GM23338 (cell line): ENCODE data around the gene HOXD9. TPM values are rescaled to one million over a fixed set of nuclear protein-coding genes. Genes with fewer than 3 reads are reported as not detected.
A peak's percentile ranks its signal among the peaks of the same experiment; 100 is the strongest.

Experiments used
- ATAC-seq: fragments of 200-7000 bp; cut with Tn5 transposase; 3 replicates; pipeline ENCODE4 v1.9.1; 2020
- DNase-seq: peaks from one replicate; pipeline ENCODE4 v3.0.0-alpha.2; 2015; ENCODE audit warnings: low spot score
- H2AFZ ChIP-seq: fragments of 200-600 bp; sonication (generic); 2 replicates; pipeline ENCODE4 v1.8.0; 2016; ENCODE audit warnings: antibody characterized with exemption, mild to moderate bottlenecking, moderate library complexity
- H3F3A ChIP-seq: fragments of 200-600 bp; sonication (generic); replicated peaks from 2 replicates; pipeline ENCODE4 v1.8.0; 2017; ENCODE audit warnings: antibody characterized with exemption, mixed run types, low read depth
- H3K27ac ChIP-seq: fragments of 200-600 bp; sonication (generic); 2 replicates; pipeline ENCODE4 v1.6.1; 2016; ENCODE audit warnings: low read depth
- H3K27me3 ChIP-seq: fragments of 200-600 bp; sonication (generic); 2 replicates; pipeline ENCODE4 v1.8.0; 2016; ENCODE audit warnings: mild to moderate bottlenecking, mixed run types, moderate library complexity; ENCODE audit not compliant: insufficient read depth
- H3K36me3 ChIP-seq: fragments of 200-600 bp; sonication (generic); 2 replicates; pipeline ENCODE4 v1.8.0; 2016; ENCODE audit warnings: mild to moderate bottlenecking; ENCODE audit not compliant: insufficient read depth
- H3K4me1 ChIP-seq: fragments of 200-600 bp; sonication (generic); 2 replicates; pipeline ENCODE4 v1.8.0; 2016; ENCODE audit warnings: mild to moderate bottlenecking, moderate library complexity; ENCODE audit not compliant: insufficient read depth
- H3K4me2 ChIP-seq: fragments of 200-600 bp; sonication (generic); 2 replicates; pipeline ENCODE4 v1.7.1; 2017; ENCODE audit warnings: mixed run types
- H3K4me3 ChIP-seq: fragments of 200-600 bp; sonication (generic); 2 replicates; pipeline ENCODE4 v1.6.1; 2016; ENCODE audit warnings: mixed run types
- H3K79me2 ChIP-seq: fragments of 200-600 bp; sonication (generic); replicated peaks from 2 replicates; pipeline ENCODE4 v1.8.0; 2017; ENCODE audit warnings: mild to moderate bottlenecking; ENCODE audit not compliant: insufficient read depth
- H3K9me2 ChIP-seq: fragments of 200-600 bp; sonication (generic); 2 replicates; pipeline ENCODE4 v1.8.0; 2017; ENCODE audit not compliant: insufficient read depth
- H4K20me1 ChIP-seq: fragments of 200-600 bp; sonication (generic); replicated peaks from 2 replicates; pipeline ENCODE4 v1.8.0; 2017; ENCODE audit warnings: mild to moderate bottlenecking; ENCODE audit not compliant: insufficient read depth
- H3K27ac Mint-ChIP-seq: 2 replicates; pipeline ENCODE4 v1.8.0; 2020; ENCODE audit warnings: inconsistent platforms, mild to moderate bottlenecking, moderate library complexity, mixed read lengths
- H3K27me3 Mint-ChIP-seq: 3 replicates; pipeline ENCODE4 v1.8.0; 2022; ENCODE audit warnings: low read depth, mild to moderate bottlenecking, moderate library complexity, mixed read lengths, inconsistent platforms; ENCODE audit not compliant: insufficient read depth, poor library complexity
- H3K36me3 Mint-ChIP-seq: 3 replicates; pipeline ENCODE4 v1.8.0; 2021; ENCODE audit warnings: low read depth, mild to moderate bottlenecking, inconsistent platforms, moderate library complexity, mixed read lengths
- H3K4me1 Mint-ChIP-seq: 3 replicates; pipeline ENCODE4 v1.8.0; 2020; ENCODE audit warnings: mild to moderate bottlenecking, inconsistent platforms, mixed read lengths
- H3K4me3 Mint-ChIP-seq: 3 replicates; pipeline ENCODE4 v1.8.0; 2021; ENCODE audit warnings: moderate library complexity, mild to moderate bottlenecking, inconsistent platforms, mixed read lengths
- H3K9me3 Mint-ChIP-seq: 3 replicates; pipeline ENCODE4 v1.8.0; 2020; ENCODE audit warnings: moderate library complexity, mild to moderate bottlenecking, inconsistent platforms, mixed read lengths
- CREB1 ChIP-seq: fragments of 250-450 bp; sonication (Bioruptor Pico); IDR thresholded peaks from 2 replicates; pipeline ENCODE4 v1.5.0; 2020; ENCODE audit warnings: low read depth, mild to moderate bottlenecking, moderate library complexity
- EZH2 ChIP-seq: fragments of 200-600 bp; sonication (generic); IDR thresholded peaks from one replicate; pipeline ENCODE4 v1.8.0; 2017; ENCODE audit warnings: antibody characterized with exemption, mild to moderate bottlenecking, low read depth; ENCODE audit not compliant: unreplicated experiment
- EZH2phosphoT487 ChIP-seq: fragments of 200-600 bp; sonication (generic); IDR thresholded peaks from one replicate; pipeline ENCODE4 v1.8.1; 2018; ENCODE audit warnings: antibody characterized with exemption; ENCODE audit not compliant: unreplicated experiment
- NANOG ChIP-seq: IDR thresholded peaks from 2 replicates; pipeline ENCODE4 v1.6.1; 2016; ENCODE audit warnings: antibody characterized with exemption, borderline replicate concordance
- POLR2AphosphoS5 ChIP-seq: IDR thresholded peaks from 2 replicates; pipeline ENCODE4 v1.6.1; 2016; ENCODE audit warnings: antibody characterized with exemption, low read depth
- REST ChIP-seq: IDR thresholded peaks from one replicate; pipeline ENCODE4 v1.6.1; 2018; ENCODE audit warnings: antibody characterized with exemption; ENCODE audit not compliant: unreplicated experiment
- ZNF114 ChIP-seq: fragments of 250-450 bp; sonication (Bioruptor Pico); IDR thresholded peaks from 2 replicates; pipeline ENCODE4 v1.5.0; 2020; ENCODE audit warnings: mild to moderate bottlenecking, moderate library complexity
- ZNF331 ChIP-seq: fragments of 250-450 bp; sonication (Bioruptor Pico); IDR thresholded peaks from 2 replicates; pipeline ENCODE4 v1.5.0; 2020; ENCODE audit warnings: low read depth, mild to moderate bottlenecking, moderate library complexity
- polyA plus RNA-seq: library from polyadenylated mRNA; unstranded; fragments of >200 nt; fragmentation: Nextera tagmentation; extraction: Ambion mirVana; gene quantifications from 2 replicates; pipeline ENCODE4 v1.2.1, GENCODE V29; 2016
- total RNA-seq: library from RNA; depleted of rRNA; stranded (reverse); fragments of >200 nt; shearing (Covaris generic); gene quantifications from 2 replicates; pipeline ENCODE4 v1.2.3, GENCODE V29; 2014

The HOXD9 gene
- total and polyA plus RNA-seq, 2 experiments from 2014 or later, result not detected

- no peak for ATAC-seq
- no peaks in the 10 kb centered on the region for H3K36me3 Mint-ChIP-seq
- H3K27ac Mint-ChIP-seq, result no peak overlapping the region
- peaks cover 50% of the 10 kb centered on the region for H4K20me1 ChIP-seq
- H3K4me3 Mint-ChIP-seq, result no peak overlapping the region
- peaks cover 24% of the 10 kb centered on the region for H3F3A ChIP-seq
- peaks cover 100% of the 10 kb centered on the region for H3K27me3 Mint-ChIP-seq
- no peak overlapping the region for H2AFZ ChIP-seq
- DNase-seq, result peak; percentile 13
- no peak overlapping the region for H3K27ac ChIP-seq
- H3K79me2 ChIP-seq, result no peaks in the 10 kb centered on the region
- no peaks in the 10 kb centered on the region for H3K36me3 ChIP-seq
- peaks cover 55% of the 10 kb centered on the region for H3K4me1 ChIP-seq
- TF ChIP-seq EZH2 (peak; percentile 89), EZH2phosphoT487 (peak; percentile 83), NANOG (no peak), REST (no peak), CREB1 (CRISPR knock-in tag) (no peak), ZNF331 (CRISPR knock-in tag) (no peak), ZNF114 (CRISPR knock-in tag) (no peak), POLR2AphosphoS5 (no peak)
- peaks cover 100% of the 10 kb centered on the region for H3K27me3 ChIP-seq
- no peak overlapping the region for H3K4me2 ChIP-seq
- no peak overlapping the region for H3K4me3 ChIP-seq
- peaks cover 7% of the 10 kb centered on the region; the same call in 1 of the 3 replicates for H3K9me3 Mint-ChIP-seq
- H3K4me1 Mint-ChIP-seq, result peaks cover 47% of the 10 kb centered on the region
- H3K9me2 ChIP-seq, result no peaks in the 10 kb centered on the region
Measured at GRCh38 chr2:176161825-176162626, 39.5 kb downstream of the HOXD9 start.

- H3K27ac Mint-ChIP-seq, result no peak overlapping the region
- H3K4me3 Mint-ChIP-seq, result no peak overlapping the region
- Histone ChIP-seq H3K79me2 (no peaks in the 10 kb centered on the region), H3F3A (peaks cover 22% of the 10 kb centered on the region), H3K27me3 (peaks cover 100% of the 10 kb centered on the region), H4K20me1 (peaks cover 57% of the 10 kb centered on the region), H3K4me3 (0 out of 2 replicates have a peak overlapping the region, but pooled peaks have one; percentile 17), H3K27ac (no peak overlapping the region), H2AFZ (no peak overlapping the region), H3K4me2 (peak overlapping the region; percentile 73; the same call in 1 of the 2 replicates), H3K9me2 (no peaks in the 10 kb centered on the region), H3K4me1 (peaks cover 45% of the 10 kb centered on the region), H3K36me3 (no peaks in the 10 kb centered on the region)
- H3K4me1 Mint-ChIP-seq, result peaks cover 40% of the 10 kb centered on the region
- H3K27me3 Mint-ChIP-seq, result peaks cover 100% of the 10 kb centered on the region
- DNase-seq (peak; percentile 46), ATAC-seq (no peak)
- H3K9me3 Mint-ChIP-seq, result peaks cover 7% of the 10 kb centered on the region; the same call in 1 of the 3 replicates
- no peak for TF ChIP-seq ZNF114 (CRISPR knock-in tag)
- peak; percentile 99 for TF ChIP-seq EZH2
- TF ChIP-seq EZH2phosphoT487, result peak; percentile 79
- no peaks in the 10 kb centered on the region for H3K36me3 Mint-ChIP-seq
Measured at GRCh38 chr2:176162911-176163671, 40.6 kb downstream of the HOXD9 start.
